Measurements from ENCODE around the gene GRB2. TPM values are rescaled to one million over a fixed set of nuclear protein-coding genes. Genes with fewer than 3 reads are reported as not detected.

GRB2 gene
- total and polyA plus RNA-seq, 10 of the 15 experiments (the other 5 are each of a cell fraction or from before 2014, with no cell fraction given) = 113 to 268 (median 158) TPM

DNA sequence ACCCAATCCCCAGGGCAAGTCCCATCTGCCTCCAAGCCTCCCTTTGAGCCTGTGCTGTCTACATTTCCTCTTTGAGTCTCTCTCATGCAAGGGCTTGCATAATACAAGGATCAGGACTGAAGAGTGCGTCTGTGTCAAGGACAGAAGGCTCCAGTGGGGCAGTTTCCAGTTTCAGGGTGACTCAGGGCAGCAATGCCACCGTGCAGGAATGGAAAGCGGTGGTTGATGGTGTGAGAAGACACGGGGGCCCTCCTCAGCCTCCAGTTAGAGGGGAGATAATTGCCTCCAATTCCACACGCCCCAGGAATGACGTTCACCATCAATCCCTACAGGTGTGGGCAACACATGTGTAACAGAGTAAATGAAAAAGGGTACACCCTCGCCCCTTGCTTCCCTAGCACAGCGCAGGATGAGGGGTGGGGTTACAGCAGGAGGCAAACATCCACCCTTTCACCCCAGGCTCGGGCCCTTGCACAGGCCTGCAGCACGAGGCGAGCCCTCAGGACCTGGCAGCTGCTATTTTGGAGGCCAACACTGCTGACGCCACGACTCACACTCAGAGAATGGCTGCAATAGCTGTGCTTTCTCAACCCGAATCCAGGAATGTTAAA lies 91.4 kb downstream of the GRB2 start (continued):
- TF ChIP-seq, protein P1, sequence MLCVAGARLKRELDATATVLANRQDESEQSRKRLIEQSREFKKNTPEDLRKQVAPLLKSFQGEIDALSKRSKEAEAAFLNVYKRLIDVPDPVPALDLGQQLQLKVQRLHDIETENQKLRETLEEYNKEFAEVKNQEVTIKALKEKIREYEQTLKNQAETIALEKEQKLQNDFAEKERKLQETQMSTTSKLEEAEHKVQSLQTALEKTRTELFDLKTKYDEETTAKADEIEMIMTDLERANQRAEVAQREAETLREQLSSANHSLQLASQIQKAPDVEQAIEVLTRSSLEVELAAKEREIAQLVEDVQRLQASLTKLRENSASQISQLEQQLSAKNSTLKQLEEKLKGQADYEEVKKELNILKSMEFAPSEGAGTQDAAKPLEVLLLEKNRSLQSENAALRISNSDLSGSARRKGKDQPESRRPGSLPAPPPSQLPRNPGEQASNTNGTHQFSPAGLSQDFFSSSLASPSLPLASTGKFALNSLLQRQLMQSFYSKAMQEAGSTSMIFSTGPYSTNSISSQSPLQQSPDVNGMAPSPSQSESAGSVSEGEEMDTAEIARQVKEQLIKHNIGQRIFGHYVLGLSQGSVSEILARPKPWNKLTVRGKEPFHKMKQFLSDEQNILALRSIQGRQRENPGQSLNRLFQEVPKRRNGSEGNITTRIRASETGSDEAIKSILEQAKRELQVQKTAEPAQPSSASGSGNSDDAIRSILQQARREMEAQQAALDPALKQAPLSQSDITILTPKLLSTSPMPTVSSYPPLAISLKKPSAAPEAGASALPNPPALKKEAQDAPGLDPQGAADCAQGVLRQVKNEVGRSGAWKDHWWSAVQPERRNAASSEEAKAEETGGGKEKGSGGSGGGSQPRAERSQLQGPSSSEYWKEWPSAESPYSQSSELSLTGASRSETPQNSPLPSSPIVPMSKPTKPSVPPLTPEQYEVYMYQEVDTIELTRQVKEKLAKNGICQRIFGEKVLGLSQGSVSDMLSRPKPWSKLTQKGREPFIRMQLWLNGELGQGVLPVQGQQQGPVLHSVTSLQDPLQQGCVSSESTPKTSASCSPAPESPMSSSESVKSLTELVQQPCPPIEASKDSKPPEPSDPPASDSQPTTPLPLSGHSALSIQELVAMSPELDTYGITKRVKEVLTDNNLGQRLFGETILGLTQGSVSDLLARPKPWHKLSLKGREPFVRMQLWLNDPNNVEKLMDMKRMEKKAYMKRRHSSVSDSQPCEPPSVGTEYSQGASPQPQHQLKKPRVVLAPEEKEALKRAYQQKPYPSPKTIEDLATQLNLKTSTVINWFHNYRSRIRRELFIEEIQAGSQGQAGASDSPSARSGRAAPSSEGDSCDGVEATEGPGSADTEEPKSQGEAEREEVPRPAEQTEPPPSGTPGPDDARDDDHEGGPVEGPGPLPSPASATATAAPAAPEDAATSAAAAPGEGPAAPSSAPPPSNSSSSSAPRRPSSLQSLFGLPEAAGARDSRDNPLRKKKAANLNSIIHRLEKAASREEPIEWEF (IDR thresholded peaks at IDR 0.05; ENCODE audit: insufficient replicate concordance, low read depth, low read length) = no peak
- TF ChIP-seq PML (IDR thresholded peaks at IDR 0.05; ENCODE audit: low read length) (no peak), FOXM1 (IDR thresholded peaks at IDR 0.05; ENCODE audit: low read depth, low read length) (peak; percentile 67), ETV6 (conservative IDR thresholded peaks at IDR 0.05 in 1 of 2, IDR thresholded peaks at IDR 0.05 in 1 of 2; ENCODE audit: borderline replicate concordance in 1 of 2, low read depth in 1 of 2) (no peak; a peak in 1 of 4 replicates), ZBED1 (IDR thresholded peaks at IDR 0.05; ENCODE audit: borderline replicate concordance) (no peak), KDM1A (IDR thresholded peaks at IDR 0.05; ENCODE audit: borderline replicate concordance) (no peak), CBFB (IDR thresholded peaks at IDR 0.05; ENCODE audit: low read depth) (no peak), ZZZ3 (IDR thresholded peaks at IDR 0.05; ENCODE audit: control insufficient read depth, insufficient read length, low read depth) (no peak), EGR1 (IDR thresholded peaks at IDR 0.05; ENCODE audit: borderline replicate concordance in 1 of 2, low read depth in 2 of 2, low read length in 2 of 2) (no peak), NR2C1 (IDR thresholded peaks at IDR 0.05) (no peak), SUPT20H (IDR thresholded peaks at IDR 0.05; ENCODE audit: borderline replicate concordance, control insufficient read depth, low read depth, low read length) (no peak), NFYB (IDR thresholded peaks at IDR 0.05; ENCODE audit: insufficient read depth, low read depth, low read length) (no peak), FOS (IDR thresholded peaks at IDR 0.05; ENCODE audit: borderline replicate concordance, extremely low read depth, insufficient read length) (no peak)
- TF ChIP-seq, protein P2, sequence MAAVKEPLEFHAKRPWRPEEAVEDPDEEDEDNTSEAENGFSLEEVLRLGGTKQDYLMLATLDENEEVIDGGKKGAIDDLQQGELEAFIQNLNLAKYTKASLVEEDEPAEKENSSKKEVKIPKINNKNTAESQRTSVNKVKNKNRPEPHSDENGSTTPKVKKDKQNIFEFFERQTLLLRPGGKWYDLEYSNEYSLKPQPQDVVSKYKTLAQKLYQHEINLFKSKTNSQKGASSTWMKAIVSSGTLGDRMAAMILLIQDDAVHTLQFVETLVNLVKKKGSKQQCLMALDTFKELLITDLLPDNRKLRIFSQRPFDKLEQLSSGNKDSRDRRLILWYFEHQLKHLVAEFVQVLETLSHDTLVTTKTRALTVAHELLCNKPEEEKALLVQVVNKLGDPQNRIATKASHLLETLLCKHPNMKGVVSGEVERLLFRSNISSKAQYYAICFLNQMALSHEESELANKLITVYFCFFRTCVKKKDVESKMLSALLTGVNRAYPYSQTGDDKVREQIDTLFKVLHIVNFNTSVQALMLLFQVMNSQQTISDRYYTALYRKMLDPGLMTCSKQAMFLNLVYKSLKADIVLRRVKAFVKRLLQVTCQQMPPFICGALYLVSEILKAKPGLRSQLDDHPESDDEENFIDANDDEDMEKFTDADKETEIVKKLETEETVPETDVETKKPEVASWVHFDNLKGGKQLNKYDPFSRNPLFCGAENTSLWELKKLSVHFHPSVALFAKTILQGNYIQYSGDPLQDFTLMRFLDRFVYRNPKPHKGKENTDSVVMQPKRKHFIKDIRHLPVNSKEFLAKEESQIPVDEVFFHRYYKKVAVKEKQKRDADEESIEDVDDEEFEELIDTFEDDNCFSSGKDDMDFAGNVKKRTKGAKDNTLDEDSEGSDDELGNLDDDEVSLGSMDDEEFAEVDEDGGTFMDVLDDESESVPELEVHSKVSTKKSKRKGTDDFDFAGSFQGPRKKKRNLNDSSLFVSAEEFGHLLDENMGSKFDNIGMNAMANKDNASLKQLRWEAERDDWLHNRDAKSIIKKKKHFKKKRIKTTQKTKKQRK (IDR thresholded peaks at IDR 0.05; ENCODE audit: low read depth, low read length) = no peak
- TF ChIP-seq, protein P3, sequence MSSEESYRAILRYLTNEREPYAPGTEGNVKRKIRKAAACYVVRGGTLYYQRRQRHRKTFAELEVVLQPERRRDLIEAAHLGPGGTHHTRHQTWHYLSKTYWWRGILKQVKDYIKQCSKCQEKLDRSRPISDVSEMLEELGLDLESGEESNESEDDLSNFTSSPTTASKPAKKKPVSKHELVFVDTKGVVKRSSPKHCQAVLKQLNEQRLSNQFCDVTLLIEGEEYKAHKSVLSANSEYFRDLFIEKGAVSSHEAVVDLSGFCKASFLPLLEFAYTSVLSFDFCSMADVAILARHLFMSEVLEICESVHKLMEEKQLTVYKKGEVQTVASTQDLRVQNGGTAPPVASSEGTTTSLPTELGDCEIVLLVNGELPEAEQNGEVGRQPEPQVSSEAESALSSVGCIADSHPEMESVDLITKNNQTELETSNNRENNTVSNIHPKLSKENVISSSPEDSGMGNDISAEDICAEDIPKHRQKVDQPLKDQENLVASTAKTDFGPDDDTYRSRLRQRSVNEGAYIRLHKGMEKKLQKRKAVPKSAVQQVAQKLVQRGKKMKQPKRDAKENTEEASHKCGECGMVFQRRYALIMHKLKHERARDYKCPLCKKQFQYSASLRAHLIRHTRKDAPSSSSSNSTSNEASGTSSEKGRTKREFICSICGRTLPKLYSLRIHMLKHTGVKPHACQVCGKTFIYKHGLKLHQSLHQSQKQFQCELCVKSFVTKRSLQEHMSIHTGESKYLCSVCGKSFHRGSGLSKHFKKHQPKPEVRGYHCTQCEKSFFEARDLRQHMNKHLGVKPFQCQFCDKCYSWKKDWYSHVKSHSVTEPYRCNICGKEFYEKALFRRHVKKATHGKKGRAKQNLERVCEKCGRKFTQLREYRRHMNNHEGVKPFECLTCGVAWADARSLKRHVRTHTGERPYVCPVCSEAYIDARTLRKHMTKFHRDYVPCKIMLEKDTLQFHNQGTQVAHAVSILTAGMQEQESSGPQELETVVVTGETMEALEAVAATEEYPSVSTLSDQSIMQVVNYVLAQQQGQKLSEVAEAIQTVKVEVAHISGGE (CRISPR knock-in tag; IDR thresholded peaks at IDR 0.05) = no peak
- TF ChIP-seq, protein P4, sequence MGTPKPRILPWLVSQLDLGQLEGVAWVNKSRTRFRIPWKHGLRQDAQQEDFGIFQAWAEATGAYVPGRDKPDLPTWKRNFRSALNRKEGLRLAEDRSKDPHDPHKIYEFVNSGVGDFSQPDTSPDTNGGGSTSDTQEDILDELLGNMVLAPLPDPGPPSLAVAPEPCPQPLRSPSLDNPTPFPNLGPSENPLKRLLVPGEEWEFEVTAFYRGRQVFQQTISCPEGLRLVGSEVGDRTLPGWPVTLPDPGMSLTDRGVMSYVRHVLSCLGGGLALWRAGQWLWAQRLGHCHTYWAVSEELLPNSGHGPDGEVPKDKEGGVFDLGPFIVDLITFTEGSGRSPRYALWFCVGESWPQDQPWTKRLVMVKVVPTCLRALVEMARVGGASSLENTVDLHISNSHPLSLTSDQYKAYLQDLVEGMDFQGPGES (IDR thresholded peaks at IDR 0.05) = no peak

All from GM12878 (cell line).